ENCODE results near the gene GDI1. TPM values are rescaled to one million over a fixed set of nuclear protein-coding genes. Genes with fewer than 3 reads are reported as not detected.

The GDI1 gene
- total and polyA plus RNA-seq, 2 experiments from 2014 or later, result 48.5 to 95.9 TPM

DNA sequence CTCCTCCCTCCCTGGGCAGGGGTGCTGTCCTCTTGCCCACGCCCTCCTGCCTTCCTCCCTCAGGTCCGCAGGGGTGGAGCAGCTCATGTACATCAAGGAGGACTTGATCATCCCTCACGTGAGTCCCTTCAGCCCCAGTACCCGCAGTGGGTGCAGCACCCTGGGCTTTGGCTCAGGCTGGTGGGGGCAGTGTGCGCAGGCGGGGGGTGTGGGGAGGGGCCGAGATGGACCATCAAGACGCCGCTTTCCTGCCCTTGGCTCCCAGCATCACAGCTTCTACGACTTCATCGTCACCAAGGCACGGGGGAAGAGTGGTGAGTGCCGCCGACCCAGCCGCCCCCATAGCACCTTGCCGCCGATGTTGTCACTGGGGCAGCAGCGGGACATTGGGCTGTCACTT, 12.7 kb downstream of the GDI1 start:
- Histone ChIP-seq H3K79me2 (replicated peaks; ENCODE audit: insufficient read depth) (no peaks in the 10 kb centered on the region), H3K4me1 (ENCODE audit: insufficient read depth) (no peaks in the 10 kb centered on the region), H2AFZ (no peak overlapping the region), H3K27ac (ENCODE audit: low read depth) (no peak overlapping the region), H3K4me3 (no peak overlapping the region), H3K9me2 (ENCODE audit: insufficient read depth) (no peaks in the 10 kb centered on the region), H3K4me2 (no peak overlapping the region), H3K36me3 (ENCODE audit: insufficient read depth) (no peaks in the 10 kb centered on the region), H3F3A (replicated peaks; ENCODE audit: low read depth) (no peaks in the 10 kb centered on the region), H3K27me3 (ENCODE audit: insufficient read depth) (no peaks in the 10 kb centered on the region), H4K20me1 (replicated peaks; ENCODE audit: insufficient read depth) (no peaks in the 10 kb centered on the region)
- no peak for DNase-seq (ENCODE audit: low spot score)
- no peak overlapping the region for H3K4me3 Mint-ChIP-seq
- H3K4me1 Mint-ChIP-seq, result no peaks in the 10 kb centered on the region
- peaks cover 6% of the 10 kb centered on the region; the same call in 2 of the 3 replicates for H3K36me3 Mint-ChIP-seq (ENCODE audit: low read depth)
- TF ChIP-seq JUNB (IDR thresholded peaks at IDR 0.05; ENCODE audit: unreplicated experiment) (no peak), POLR2AphosphoS5 (IDR thresholded peaks at IDR 0.05; ENCODE audit: low read depth) (no peak), ZNF114 (CRISPR knock-in tag; IDR thresholded peaks at IDR 0.05) (no peak)
- peaks cover 4% of the 10 kb centered on the region for H3K27me3 Mint-ChIP-seq (ENCODE audit: insufficient read depth, low read depth, poor library complexity)
- H3K27ac Mint-ChIP-seq, result no peak overlapping the region
- ATAC-seq, result no peak
- no peaks in the 10 kb centered on the region for H3K9me3 Mint-ChIP-seq

DNA sequence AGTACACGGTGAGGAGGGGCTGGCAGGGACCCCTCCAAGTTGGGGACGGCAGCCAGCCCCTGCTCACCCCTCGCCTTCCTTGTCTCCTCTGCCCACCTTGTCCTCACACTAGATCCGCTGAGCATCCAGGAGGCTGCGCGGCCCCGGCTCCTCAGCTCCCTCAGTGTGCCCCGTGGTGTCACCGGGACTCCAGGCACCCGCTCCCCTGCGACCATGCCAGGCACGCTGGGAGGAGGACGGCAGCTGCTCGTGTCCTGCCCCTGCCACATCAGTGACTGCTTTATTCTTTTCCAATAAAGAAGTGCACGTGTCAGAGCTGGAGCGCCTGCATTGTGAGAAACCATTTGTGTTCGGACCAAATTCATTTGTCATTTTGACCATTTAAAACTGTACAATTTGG, 13.4 kb downstream of the GDI1 start:
- DNase-seq (ENCODE audit: low spot score), result no peak
- Mint-ChIP-seq H3K9me3 (no peaks in the 10 kb centered on the region), H3K4me1 (no peaks in the 10 kb centered on the region), H3K36me3 (ENCODE audit: low read depth) (peaks cover 6% of the 10 kb centered on the region; the same call in 2 of the 3 replicates), H3K27ac (no peak overlapping the region), H3K4me3 (no peak overlapping the region), H3K27me3 (ENCODE audit: insufficient read depth, low read depth, poor library complexity) (peaks cover 4% of the 10 kb centered on the region)
- Histone ChIP-seq H3K4me2 (no peak overlapping the region), H3K27ac (ENCODE audit: low read depth) (no peak overlapping the region), H3K4me1 (ENCODE audit: insufficient read depth) (no peaks in the 10 kb centered on the region), H3K27me3 (ENCODE audit: insufficient read depth) (no peaks in the 10 kb centered on the region), H3K9me2 (ENCODE audit: insufficient read depth) (no peaks in the 10 kb centered on the region), H3K79me2 (replicated peaks; ENCODE audit: insufficient read depth) (no peaks in the 10 kb centered on the region), H4K20me1 (replicated peaks; ENCODE audit: insufficient read depth) (no peaks in the 10 kb centered on the region), H3K36me3 (ENCODE audit: insufficient read depth) (no peaks in the 10 kb centered on the region), H2AFZ (no peak overlapping the region), H3F3A (replicated peaks; ENCODE audit: low read depth) (no peaks in the 10 kb centered on the region), H3K4me3 (no peak overlapping the region)
- no peak for TF ChIP-seq POLR2AphosphoS5 (IDR thresholded peaks at IDR 0.05; ENCODE audit: low read depth)
- no peak for ATAC-seq

DNA sequence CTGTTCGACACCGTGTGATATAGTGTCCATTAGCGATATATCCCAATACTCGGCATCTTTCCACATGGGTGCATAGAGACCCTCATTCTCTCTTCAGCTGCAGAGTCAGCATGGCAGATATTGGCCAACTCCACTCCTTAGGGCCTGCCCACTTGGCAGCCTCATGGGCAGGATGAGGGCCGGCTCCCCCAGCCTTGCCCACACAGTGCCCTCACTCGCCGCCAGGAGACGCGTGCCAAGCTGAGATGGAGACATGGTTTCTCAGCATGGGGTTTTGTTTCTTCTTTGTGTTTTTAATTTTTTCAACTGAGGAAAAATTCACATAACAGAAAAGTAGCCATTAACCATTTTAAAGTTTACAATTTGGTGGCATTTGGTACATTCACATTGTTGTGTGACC, 15.9 kb downstream of the GDI1 start:
- Histone ChIP-seq H3K27me3 (ENCODE audit: insufficient read depth) (no peaks in the 10 kb centered on the region; the same call in 1 of the 2 replicates), H3F3A (replicated peaks; ENCODE audit: low read depth) (no peaks in the 10 kb centered on the region), H3K79me2 (replicated peaks; ENCODE audit: insufficient read depth) (no peaks in the 10 kb centered on the region), H3K9me2 (ENCODE audit: insufficient read depth) (no peaks in the 10 kb centered on the region), H3K36me3 (ENCODE audit: insufficient read depth) (no peaks in the 10 kb centered on the region), H4K20me1 (replicated peaks; ENCODE audit: insufficient read depth) (no peaks in the 10 kb centered on the region), H3K4me1 (ENCODE audit: insufficient read depth) (no peaks in the 10 kb centered on the region), H3K4me2 (no peak overlapping the region), H3K27ac (ENCODE audit: low read depth) (no peak overlapping the region), H2AFZ (no peak overlapping the region), H3K4me3 (no peak overlapping the region)
- peaks cover 6% of the 10 kb centered on the region for H3K27me3 Mint-ChIP-seq (ENCODE audit: insufficient read depth, low read depth, poor library complexity)
- no peak for DNase-seq (ENCODE audit: low spot score)
- no peaks in the 10 kb centered on the region; the same call in 2 of the 3 replicates for H3K4me1 Mint-ChIP-seq
- peaks cover 6% of the 10 kb centered on the region; the same call in 2 of the 3 replicates for H3K36me3 Mint-ChIP-seq (ENCODE audit: low read depth)
- no peak for ATAC-seq
- H3K4me3 Mint-ChIP-seq, result no peak overlapping the region
- no peaks in the 10 kb centered on the region for H3K9me3 Mint-ChIP-seq
- H3K27ac Mint-ChIP-seq, result no peak overlapping the region
- TF ChIP-seq, protein P1, sequence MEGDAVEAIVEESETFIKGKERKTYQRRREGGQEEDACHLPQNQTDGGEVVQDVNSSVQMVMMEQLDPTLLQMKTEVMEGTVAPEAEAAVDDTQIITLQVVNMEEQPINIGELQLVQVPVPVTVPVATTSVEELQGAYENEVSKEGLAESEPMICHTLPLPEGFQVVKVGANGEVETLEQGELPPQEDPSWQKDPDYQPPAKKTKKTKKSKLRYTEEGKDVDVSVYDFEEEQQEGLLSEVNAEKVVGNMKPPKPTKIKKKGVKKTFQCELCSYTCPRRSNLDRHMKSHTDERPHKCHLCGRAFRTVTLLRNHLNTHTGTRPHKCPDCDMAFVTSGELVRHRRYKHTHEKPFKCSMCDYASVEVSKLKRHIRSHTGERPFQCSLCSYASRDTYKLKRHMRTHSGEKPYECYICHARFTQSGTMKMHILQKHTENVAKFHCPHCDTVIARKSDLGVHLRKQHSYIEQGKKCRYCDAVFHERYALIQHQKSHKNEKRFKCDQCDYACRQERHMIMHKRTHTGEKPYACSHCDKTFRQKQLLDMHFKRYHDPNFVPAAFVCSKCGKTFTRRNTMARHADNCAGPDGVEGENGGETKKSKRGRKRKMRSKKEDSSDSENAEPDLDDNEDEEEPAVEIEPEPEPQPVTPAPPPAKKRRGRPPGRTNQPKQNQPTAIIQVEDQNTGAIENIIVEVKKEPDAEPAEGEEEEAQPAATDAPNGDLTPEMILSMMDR (conservative IDR thresholded peaks at IDR 0.05; ENCODE audit: low read depth in 2 of 2), result no peak
- TF ChIP-seq EZH2phosphoT487 (IDR thresholded peaks at IDR 0.05; ENCODE audit: unreplicated experiment), result no peak
- no peak for TF ChIP-seq ZNF331 (CRISPR knock-in tag; IDR thresholded peaks at IDR 0.05; ENCODE audit: low read depth)
- no peak for TF ChIP-seq ZNF114 (CRISPR knock-in tag; IDR thresholded peaks at IDR 0.05)
- TF ChIP-seq, protein P2, sequence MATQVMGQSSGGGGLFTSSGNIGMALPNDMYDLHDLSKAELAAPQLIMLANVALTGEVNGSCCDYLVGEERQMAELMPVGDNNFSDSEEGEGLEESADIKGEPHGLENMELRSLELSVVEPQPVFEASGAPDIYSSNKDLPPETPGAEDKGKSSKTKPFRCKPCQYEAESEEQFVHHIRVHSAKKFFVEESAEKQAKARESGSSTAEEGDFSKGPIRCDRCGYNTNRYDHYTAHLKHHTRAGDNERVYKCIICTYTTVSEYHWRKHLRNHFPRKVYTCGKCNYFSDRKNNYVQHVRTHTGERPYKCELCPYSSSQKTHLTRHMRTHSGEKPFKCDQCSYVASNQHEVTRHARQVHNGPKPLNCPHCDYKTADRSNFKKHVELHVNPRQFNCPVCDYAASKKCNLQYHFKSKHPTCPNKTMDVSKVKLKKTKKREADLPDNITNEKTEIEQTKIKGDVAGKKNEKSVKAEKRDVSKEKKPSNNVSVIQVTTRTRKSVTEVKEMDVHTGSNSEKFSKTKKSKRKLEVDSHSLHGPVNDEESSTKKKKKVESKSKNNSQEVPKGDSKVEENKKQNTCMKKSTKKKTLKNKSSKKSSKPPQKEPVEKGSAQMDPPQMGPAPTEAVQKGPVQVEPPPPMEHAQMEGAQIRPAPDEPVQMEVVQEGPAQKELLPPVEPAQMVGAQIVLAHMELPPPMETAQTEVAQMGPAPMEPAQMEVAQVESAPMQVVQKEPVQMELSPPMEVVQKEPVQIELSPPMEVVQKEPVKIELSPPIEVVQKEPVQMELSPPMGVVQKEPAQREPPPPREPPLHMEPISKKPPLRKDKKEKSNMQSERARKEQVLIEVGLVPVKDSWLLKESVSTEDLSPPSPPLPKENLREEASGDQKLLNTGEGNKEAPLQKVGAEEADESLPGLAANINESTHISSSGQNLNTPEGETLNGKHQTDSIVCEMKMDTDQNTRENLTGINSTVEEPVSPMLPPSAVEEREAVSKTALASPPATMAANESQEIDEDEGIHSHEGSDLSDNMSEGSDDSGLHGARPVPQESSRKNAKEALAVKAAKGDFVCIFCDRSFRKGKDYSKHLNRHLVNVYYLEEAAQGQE (IDR thresholded peaks at IDR 0.05; ENCODE audit: unreplicated experiment), result no peak
- TF ChIP-seq JUNB (IDR thresholded peaks at IDR 0.05; ENCODE audit: unreplicated experiment), result no peak
- no peak for TF ChIP-seq POLR2AphosphoS5 (IDR thresholded peaks at IDR 0.05; ENCODE audit: low read depth)
